Eye (tissue), 1 donor: ENCODE measurements around the gene ZFPL1.

Source experiments
- DNase-seq: peaks from one replicate; pipeline ENCODE4 v3.0.0-alpha.2; 2015

Gene ZFPL1

GRCh38 chr11:65060913-65061408, 23.1 kb upstream of the ZFPL1 start:
- no peak for DNase-seq

- DNase-seq, result no peak
Measured at GRCh38 chr11:65063532-65063931, 20.5 kb upstream of the ZFPL1 start.

- no peak for DNase-seq
Measured at GRCh38 chr11:65064847-65065240, 19.2 kb upstream of the ZFPL1 start.

DNA sequence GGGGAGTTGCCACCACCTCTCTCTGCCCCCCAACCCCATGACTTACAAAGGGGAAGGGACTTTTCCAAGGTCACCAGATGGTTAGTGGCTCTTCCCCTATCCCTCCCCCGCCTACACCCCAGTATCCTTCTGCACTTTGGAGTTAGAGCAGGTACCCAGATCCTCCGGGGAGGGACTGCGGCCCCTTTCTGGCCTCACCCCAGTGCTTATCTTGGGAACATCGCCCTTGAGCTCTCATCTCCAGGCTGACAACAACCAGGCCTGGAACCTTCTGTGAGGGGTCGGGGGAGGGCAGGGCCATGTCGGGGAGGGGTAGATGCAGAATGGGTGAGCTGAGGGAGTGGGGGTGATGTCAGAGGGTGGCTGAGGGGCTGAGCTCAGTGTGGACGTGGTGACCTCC, 18.2 kb upstream of the ZFPL1 start:
- no peak for DNase-seq

DNA sequence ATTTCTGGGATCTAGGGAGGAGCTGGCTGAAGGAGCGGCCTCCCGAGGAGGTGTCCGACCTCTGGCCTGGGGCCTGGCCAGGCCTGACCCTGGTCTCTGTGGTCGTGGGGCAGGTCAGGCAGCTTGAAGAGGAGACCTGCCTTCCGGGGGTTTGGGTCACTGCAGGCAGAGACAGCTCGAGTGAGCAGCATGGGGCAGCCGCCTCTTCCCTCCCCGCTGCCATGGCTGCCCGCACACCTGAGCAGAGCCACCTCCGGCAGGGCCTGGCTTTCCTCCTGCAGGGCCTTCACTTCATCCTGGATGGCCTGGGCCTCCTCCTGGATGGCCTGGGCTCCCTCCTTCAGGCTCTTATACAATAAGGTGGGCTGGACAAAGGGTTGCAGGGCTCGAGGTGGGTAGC, 17.7 kb upstream of the ZFPL1 start:
- DNase-seq, result no peak

GRCh38 chr11:65066805-65067291, 17.2 kb upstream of the ZFPL1 start:
- peak; percentile 8 for DNase-seq

- DNase-seq, result no peak
Measured at GRCh38 chr11:65067446-65067845, 16.6 kb upstream of the ZFPL1 start.

GRCh38 chr11:65069217-65069616, 14.8 kb upstream of the ZFPL1 start:
- DNase-seq, result no peak

GRCh38 chr11:65071907-65072630, 12.0 kb upstream of the ZFPL1 start:
- DNase-seq, result no peak

- no peak for DNase-seq
Measured at GRCh38 chr11:65072631-65072966, 11.4 kb upstream of the ZFPL1 start.

DNA sequence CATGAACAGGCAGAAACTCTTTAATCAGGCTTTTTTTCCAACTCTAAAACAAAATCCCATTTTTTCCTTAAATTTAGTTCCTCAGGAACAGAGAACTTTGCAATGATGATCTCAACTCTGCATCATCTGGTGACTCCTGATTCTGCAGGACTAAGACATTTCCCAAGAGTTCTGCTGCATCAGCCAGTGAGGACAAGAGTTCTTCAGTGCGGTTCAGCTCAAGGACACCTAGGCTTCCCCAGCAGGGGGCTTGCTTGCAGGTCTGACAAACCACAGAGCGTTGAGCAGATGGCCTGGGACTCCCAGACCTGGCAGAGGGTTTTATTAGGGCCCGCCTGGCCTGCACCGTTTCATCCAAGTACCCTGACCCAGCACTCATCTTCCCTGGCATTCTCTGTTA, 6.6 kb upstream of the ZFPL1 start:
- no peak for DNase-seq

DNA sequence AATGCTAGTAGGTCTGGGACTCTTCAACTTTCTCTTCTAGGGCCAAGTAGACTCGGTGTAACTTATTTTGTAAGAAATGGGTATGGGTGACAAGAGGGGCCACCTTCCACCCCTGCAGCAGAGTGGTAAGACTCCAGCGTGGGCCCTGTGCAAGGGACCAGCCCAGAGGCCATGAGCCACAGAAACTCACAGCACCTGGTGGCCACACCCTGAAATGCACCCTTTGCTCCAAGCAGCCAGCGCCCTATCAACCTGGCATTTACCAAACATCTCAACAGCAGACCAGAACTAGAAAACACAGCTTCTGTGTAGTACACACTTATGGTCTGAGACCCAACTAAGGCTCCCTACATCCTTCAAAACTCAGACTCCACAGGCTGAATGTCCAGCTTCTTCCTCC, 5.9 kb upstream of the ZFPL1 start:
- peak; percentile 29 for DNase-seq

DNA sequence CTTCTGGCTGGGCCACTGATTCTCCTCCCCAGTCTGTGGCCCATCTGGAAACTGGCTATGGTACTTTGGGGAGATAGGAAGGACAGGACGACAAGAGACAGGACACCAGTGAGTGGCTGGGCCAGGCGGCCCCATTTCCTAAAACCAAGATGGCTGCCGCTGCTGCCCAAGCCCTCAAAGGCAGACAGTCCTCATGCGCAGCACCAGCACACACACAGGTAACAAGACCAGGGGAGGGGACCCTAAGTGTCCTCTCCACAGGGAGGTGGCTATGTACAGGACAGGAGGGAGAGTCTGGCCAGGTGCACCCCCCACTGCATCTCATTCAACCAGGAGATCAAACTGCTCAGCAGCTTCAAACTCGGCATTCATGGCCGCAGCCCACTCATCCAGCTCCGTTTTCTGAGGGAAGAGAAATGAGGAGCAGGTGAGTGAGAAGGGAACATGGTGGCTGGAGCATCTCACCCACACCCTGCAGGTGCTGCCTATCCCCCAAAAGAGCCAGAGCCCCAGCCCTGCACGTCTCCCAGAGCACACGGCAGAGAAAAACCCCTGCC, 5.2 kb upstream of the ZFPL1 start:
- DNase-seq, result no peak

GRCh38 chr11:65083134-65083833, 738 bp upstream of the ZFPL1 start:
- no peak for DNase-seq

DNA sequence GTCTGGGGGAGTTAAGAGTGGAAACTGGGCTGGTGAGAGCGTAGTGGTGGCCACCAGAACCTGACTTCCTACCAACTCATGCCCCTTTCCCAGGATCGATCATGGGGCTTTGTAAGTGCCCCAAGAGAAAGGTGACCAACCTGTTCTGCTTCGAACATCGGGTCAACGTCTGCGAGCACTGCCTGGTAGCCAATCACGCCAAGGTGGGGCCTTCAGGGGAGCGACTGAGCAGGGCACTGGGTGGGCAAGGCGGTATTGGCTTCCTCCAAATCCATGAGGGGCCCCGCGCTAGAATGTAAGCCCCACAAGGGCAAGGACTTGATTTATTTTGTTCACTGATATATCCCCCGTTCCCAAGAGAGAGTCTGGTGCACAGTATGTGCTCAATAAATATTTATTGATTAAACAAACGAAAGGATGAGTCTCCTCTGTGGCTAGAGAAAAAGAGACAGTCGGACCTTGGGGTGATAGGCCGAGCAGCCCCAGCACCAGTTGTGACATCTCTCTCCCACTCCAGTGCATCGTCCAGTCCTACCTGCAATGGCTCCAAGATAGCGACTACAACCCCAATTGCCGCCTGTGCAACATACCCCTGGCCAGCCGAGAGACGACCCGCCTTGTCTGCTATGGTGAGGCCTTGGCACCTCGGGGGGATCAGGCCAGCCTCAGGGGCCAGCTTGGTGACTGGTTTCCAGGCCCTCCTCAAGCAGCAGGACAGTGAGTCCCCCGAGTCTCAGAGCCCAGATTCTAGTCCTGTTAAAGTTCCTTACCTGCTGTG, 765 bp downstream of the ZFPL1 start:
- no peak for DNase-seq

DNA sequence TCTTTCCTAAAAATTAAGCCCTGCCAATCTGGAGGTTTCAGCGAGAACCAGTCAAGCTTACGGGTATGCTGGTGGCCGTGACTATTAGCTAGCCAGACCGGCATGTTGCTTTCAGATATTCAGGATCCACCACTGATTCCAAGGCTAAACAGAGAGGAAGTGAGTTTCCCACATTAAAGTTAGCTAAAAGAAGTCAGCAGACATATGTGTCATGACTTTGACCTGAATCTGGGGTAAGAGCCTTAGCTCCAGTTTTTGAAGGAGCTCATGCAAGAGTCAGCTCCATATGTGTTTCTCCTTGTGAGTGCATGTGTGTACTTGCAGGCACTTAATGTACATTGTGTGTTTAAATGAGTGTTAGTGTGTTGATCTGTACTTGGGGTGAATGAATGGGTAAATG, 1.4 kb downstream of the ZFPL1 start:
- DNase-seq, result no peak

- DNase-seq, result no peak
Measured at GRCh38 chr11:65086809-65087208, 2.8 kb downstream of the ZFPL1 start.

DNA sequence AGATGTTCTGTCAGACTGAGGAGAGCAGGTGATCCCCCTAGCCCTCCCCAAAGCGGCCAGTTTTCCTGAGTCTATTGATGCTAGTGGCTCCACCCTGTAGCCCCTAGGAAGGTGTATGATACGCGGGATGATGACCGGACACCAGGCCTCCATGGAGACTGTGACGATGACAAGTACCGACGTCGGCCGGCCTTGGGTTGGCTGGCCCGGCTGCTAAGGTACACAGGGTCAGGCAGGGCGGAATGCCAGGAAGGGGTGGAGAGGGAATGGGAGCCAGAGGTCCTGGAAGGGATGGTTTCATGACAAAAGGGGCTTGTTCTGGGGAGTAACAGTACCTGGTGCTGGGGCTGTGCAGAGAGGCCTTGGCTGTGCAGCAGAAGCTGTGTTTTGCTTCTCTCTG, 3.2 kb downstream of the ZFPL1 start:
- no peak for DNase-seq

GRCh38 chr11:65087827-65088226, 3.8 kb downstream of the ZFPL1 start:
- DNase-seq, result no peak

- DNase-seq, result no peak
Measured at GRCh38 chr11:65089621-65090020, 5.6 kb downstream of the ZFPL1 start.

DNA sequence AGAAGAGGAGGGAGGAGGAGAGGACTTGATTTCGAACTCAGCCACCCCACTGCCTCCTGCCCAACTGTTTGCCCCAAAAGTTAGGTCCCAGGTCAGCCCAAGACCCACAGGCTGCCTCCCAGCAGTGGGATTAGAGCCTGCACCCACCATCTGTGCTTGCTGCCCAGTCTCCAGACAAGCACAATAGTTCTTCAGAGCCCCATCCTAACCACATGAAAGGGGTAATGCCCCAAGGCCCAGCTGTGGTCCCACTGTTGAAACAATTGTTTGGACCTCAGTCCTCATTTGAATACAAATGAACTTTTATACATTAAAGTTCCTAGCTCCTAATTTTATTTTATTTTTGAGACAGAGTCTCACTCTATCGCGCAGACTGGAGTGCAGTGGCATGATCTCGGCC, 6.6 kb downstream of the ZFPL1 start:
- DNase-seq, result no peak

- no peak for DNase-seq
Measured at GRCh38 chr11:65095427-65095826, 11.4 kb downstream of the ZFPL1 start.
